GM12878 (cell line): Measurements from ENCODE around the gene FAF1. TPM values are rescaled to one million over a fixed set of nuclear protein-coding genes. Genes with fewer than 3 reads are reported as not detected.

Experiments used
- ATAC-seq: fragments of 200-7000 bp; cut with Tn5 transposase; 3 replicates; pipeline ENCODE4 v1.9.1; 2020; ENCODE audit warnings: mild to moderate bottlenecking, moderate library complexity
- BruUV-seq: library from RNA; stranded (reverse); fragments of 400-500 nt; replicated peaks from 2 replicates; lab custom pipeline; 2021; lab: Mats Ljungman, UMichigan
- CTCF ChIA-PET: fragments of 300-600 bp; sonication (Branson Sonifier 250); formaldehyde crosslinking; extraction: SDS; loops from one replicate; lab custom pipeline; 2021; ENCODE audit warnings: inconsistent platforms; lab: Yijun Ruan, JAX
- POLR2A ChIA-PET: fragments of 350-600 bp; formaldehyde crosslinking; extraction: SDS; loops from one replicate; lab custom pipeline; 2021; ENCODE audit warnings: inconsistent platforms; lab: Charles Lee
- RAD21 ChIA-PET: fragments of 300-600 bp; sonication (Branson Sonifier 250); formaldehyde crosslinking; loops from one replicate; lab custom pipeline; 2023; ENCODE audit warnings: antibody characterized with exemption; ENCODE audit not compliant: unreplicated experiment; lab: Charles Lee
- SMC1A ChIA-PET: fragments of 300-600 bp; sonication (Branson Sonifier 250); formaldehyde crosslinking; loops from one replicate; lab custom pipeline; 2023; ENCODE audit not compliant: unreplicated experiment, uncharacterized antibody; lab: Charles Lee
- DNase-seq: peaks from one replicate; pipeline ENCODE4 v3.0.0-alpha.2; 2011; ENCODE audit warnings: low read depth, low spot score
- FAIRE-seq: peaks from 3 replicates; lab custom pipeline; 2011; peaks lifted over from hg19 to GRCh38; lab: Jason Lieb, UNC
- H2AFZ ChIP-seq: 2 replicates; pipeline ENCODE4 v1.6.0; 2011; ENCODE audit warnings: low read depth, low read length, control low read depth; ENCODE audit not compliant: control insufficient read depth
- H3K27ac ChIP-seq: 2 replicates; pipeline ENCODE4 v1.5.1; 2011; ENCODE audit warnings: control low read depth; ENCODE audit not compliant: control insufficient read depth, insufficient read depth
- H3K27me3 ChIP-seq, 2 experiments: replicated peaks in 1 of 2; 2 replicates each; pipeline versions ENCODE4 v1.6.0 to v1.6.1; 2011; ENCODE audit warnings: low read length in 1 of 2; ENCODE audit not compliant: control insufficient read depth in 2 of 2, insufficient read depth in 2 of 2
- H3K36me3 ChIP-seq, 2 experiments: 2 replicates each; pipeline ENCODE4 v1.5.1; 2011; ENCODE audit warnings: low read length in 1 of 2; ENCODE audit not compliant: control insufficient read depth in 2 of 2, insufficient read depth in 2 of 2
- H3K4me1 ChIP-seq: 2 replicates; pipeline ENCODE4 v1.6.1; 2011; ENCODE audit warnings: mild to moderate bottlenecking, low read length, moderate library complexity, mixed read lengths; ENCODE audit not compliant: control insufficient read depth, insufficient read depth
- H3K4me2 ChIP-seq: 2 replicates; pipeline ENCODE4 v1.6.0; 2011; ENCODE audit warnings: control low read depth; ENCODE audit not compliant: control insufficient read depth, insufficient read depth
- H3K4me3 ChIP-seq: fragments of 200-600 bp; sonication (generic); 2 replicates; pipeline ENCODE4 v1.5.1; 2016
- H3K79me2 ChIP-seq: 2 replicates; pipeline ENCODE4 v1.6.0; 2011; ENCODE audit warnings: low read length; ENCODE audit not compliant: control insufficient read depth, insufficient read depth
- H3K9ac ChIP-seq: 2 replicates; pipeline ENCODE4 v1.8.0; 2011; ENCODE audit warnings: low read length, control low read depth, mixed read lengths; ENCODE audit not compliant: control insufficient read depth, insufficient read depth
- H3K9me3 ChIP-seq: replicated peaks from 3 replicates; pipeline ENCODE4 v1.5.1; 2011; ENCODE audit warnings: mild to moderate bottlenecking, low read length; ENCODE audit not compliant: control insufficient read depth, insufficient read depth
- H4K20me1 ChIP-seq: 2 replicates; pipeline ENCODE4 v1.6.0; 2011; ENCODE audit not compliant: control insufficient read depth, insufficient read depth
- CREM ChIP-seq: IDR thresholded peaks from 2 replicates; pipeline ENCODE4 v1.6.1; 2014; ENCODE audit warnings: antibody characterized with exemption, low read depth
- EED ChIP-seq: sonication (generic); IDR thresholded peaks from 2 replicates; pipeline ENCODE4 v1.6.1; 2016; ENCODE audit warnings: antibody characterized with exemption, low read depth
- ESRRA ChIP-seq: IDR thresholded peaks from 2 replicates; pipeline ENCODE4 v1.6.1; 2012; ENCODE audit warnings: mild to moderate bottlenecking, low read length, improper control_type of control experiment
- GATAD2B ChIP-seq: fragments of 450-650 bp; conservative IDR thresholded peaks from 2 replicates; pipeline ENCODE4 v1.6.1; 2017; ENCODE audit warnings: low read depth, mild to moderate bottlenecking, moderate library complexity
- MAX ChIP-seq: IDR thresholded peaks from 2 replicates; pipeline ENCODE4 v1.6.1; 2012; ENCODE audit warnings: low read depth, low read length, improper control_type of control experiment
- MEF2B ChIP-seq: fragments of 450-650 bp; IDR thresholded peaks from 2 replicates; pipeline ENCODE4 v1.6.1; 2018; ENCODE audit warnings: mild to moderate bottlenecking, moderate library complexity; ENCODE audit not compliant: partially characterized antibody, poor library complexity, severe bottlenecking
- MTA3 ChIP-seq: IDR thresholded peaks from 2 replicates; pipeline ENCODE4 v1.6.1; 2012; ENCODE audit warnings: low read length, inconsistent platforms, borderline replicate concordance
- RCOR1 ChIP-seq: conservative IDR thresholded peaks from 2 replicates; pipeline ENCODE4 v1.6.1; 2012; ENCODE audit warnings: low read depth, low read length, improper control_type of control experiment
- SMC3 ChIP-seq: IDR thresholded peaks from 2 replicates; pipeline ENCODE4 v1.6.1; 2011; ENCODE audit warnings: low read length, improper control_type of control experiment, borderline replicate concordance
- TBL1XR1 ChIP-seq: IDR thresholded peaks from 2 replicates; pipeline ENCODE4 v1.6.1; 2012; ENCODE audit warnings: low read depth, low read length, improper control_type of control experiment
- TCF3 ChIP-seq: IDR thresholded peaks from 2 replicates; pipeline ENCODE4 v1.6.1; 2012; ENCODE audit warnings: low read depth, mild to moderate bottlenecking, low read length, borderline replicate concordance; ENCODE audit not compliant: insufficient read depth
- TCF7 ChIP-seq: IDR thresholded peaks from 2 replicates; pipeline ENCODE4 v1.6.1; 2014; ENCODE audit warnings: antibody characterized with exemption, borderline replicate concordance
- ZBTB11 ChIP-seq: fragments of 450-650 bp; formaldehyde crosslinking; IDR thresholded peaks from 2 replicates; pipeline ENCODE4 v1.5.0; 2022; ENCODE audit warnings: mild to moderate bottlenecking, missing genetic modification characterization
- WGBS: methylation state at CpG from one replicate; pipeline ENCODE4 v1.1.6; 2016; ENCODE audit warnings: low lambda C conversion rate; ENCODE audit not compliant: insufficient replicate concordance, insufficient coverage; ENCODE audit errors: missing lambda C conversion rate; 5-methylcytosine and 5-hydroxymethylcytosine counted together
- in situ Hi-C: fragments of 300-500 bp; cut with MboI; formaldehyde crosslinking; loops from 9 replicates; pipeline ENCODE4 v1.14.3; 2018; ENCODE audit warnings: mixed read lengths
- intact Hi-C: fragments of 100-400 bp; cut with micrococcal nuclease; formaldehyde crosslinking; loops from one replicate; pipeline ENCODE4 v1.14.2; 2022; ENCODE audit not compliant: unreplicated experiment
- polyA plus RNA-seq, 11 experiments: library from polyadenylated mRNA; depleted of rRNA in 4 of 11; unstranded in 6 of 11; stranded (reverse) in 5 of 11; fragments of >200 nt; fragmentation: Nextera tagmentation in 4 of 11; fragmentation: Illumina TruSeq in 1 of 11; extraction: Ambion mirVana in 4 of 11; extraction: Trizol in 1 of 11; gene quantifications; 1 replicate in 1 of 11; 2 replicates in 10 of 11; pipeline versions ENCODE4 v1.2.1 to v1.2.3, GENCODE V29; 2011 to 2016; ENCODE audit warnings: inconsistent platforms in 2 of 11, missing spikeins in 2 of 11, low read depth in 1 of 11
- total RNA-seq, 4 experiments: library from RNA; depleted of rRNA in 3 of 4; stranded (reverse); fragments of >200 nt in 3 of 4; fragmentation: Illumina TruSeq in 1 of 4; extraction: Trizol in 1 of 4; gene quantifications; 2 replicates each; pipeline versions ENCODE4 v1.2.1 to v1.2.3, GENCODE V29; 2013 to 2021
- TF ChIP-seq, protein P1 (sequence below): IDR thresholded peaks from 2 replicates; pipeline ENCODE4 v1.6.1; 2012; ENCODE audit warnings: low read depth, low read length, improper control_type of control experiment
- TF ChIP-seq, protein P2 (sequence below): fragments of 450-650 bp; IDR thresholded peaks from 2 replicates; pipeline ENCODE4 v1.6.1; 2017; ENCODE audit warnings: mild to moderate bottlenecking, moderate library complexity

The FAF1 gene
- total and polyA plus RNA-seq, 10 of the 15 experiments (the other 5 are each of a cell fraction or from before 2014, with no cell fraction given) = 8.6 to 54.5 (median 23.7) TPM

DNA sequence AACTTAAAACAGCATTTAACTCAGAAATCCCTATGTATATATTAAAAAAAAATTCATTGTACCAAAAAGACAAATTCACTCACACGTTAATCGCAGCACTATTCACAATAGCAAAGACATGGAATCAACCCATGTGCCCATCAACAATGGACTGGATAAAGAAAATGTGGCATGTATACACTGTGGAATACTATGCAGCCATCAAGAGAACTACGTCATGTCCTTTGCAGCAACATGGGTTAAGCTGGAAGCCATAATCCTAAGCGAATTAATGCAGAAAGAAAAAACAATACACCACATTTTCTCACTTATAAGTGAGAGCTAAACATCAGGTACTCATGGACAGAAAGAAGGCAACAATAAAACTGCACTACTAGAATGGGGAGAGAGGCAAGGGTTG is 99.4 kb downstream of the FAF1 start:
- RAD21 ChIA-PET = no interaction called here
- no peak overlapping the region for H3K4me3 ChIP-seq
- peaks cover 6% of the 10 kb centered on the region; the same call in 2 of the 3 replicates for H3K9me3 ChIP-seq
- no peaks in the 10 kb centered on the region; a peak in 1 of 4 replicates for H3K36me3 ChIP-seq
- no TSS peak for BruUV-seq
- intact Hi-C loops (no loop called here), in situ Hi-C loops (no loop called here)
- no peaks in the 10 kb centered on the region for H3K4me1 ChIP-seq
- DNase-seq = no peak
- no peak overlapping the region for H3K4me2 ChIP-seq
- TF ChIP-seq MAX = no peak
- TF ChIP-seq, protein P1, sequence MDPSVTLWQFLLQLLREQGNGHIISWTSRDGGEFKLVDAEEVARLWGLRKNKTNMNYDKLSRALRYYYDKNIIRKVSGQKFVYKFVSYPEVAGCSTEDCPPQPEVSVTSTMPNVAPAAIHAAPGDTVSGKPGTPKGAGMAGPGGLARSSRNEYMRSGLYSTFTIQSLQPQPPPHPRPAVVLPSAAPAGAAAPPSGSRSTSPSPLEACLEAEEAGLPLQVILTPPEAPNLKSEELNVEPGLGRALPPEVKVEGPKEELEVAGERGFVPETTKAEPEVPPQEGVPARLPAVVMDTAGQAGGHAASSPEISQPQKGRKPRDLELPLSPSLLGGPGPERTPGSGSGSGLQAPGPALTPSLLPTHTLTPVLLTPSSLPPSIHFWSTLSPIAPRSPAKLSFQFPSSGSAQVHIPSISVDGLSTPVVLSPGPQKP = no peak
- TF ChIP-seq MTA3 = no peak
- no peak for TF ChIP-seq TCF3
- TF ChIP-seq MEF2B = no peak
- no peak for TF ChIP-seq CREM
- no peak for TF ChIP-seq RCOR1
- TF ChIP-seq, protein P2, sequence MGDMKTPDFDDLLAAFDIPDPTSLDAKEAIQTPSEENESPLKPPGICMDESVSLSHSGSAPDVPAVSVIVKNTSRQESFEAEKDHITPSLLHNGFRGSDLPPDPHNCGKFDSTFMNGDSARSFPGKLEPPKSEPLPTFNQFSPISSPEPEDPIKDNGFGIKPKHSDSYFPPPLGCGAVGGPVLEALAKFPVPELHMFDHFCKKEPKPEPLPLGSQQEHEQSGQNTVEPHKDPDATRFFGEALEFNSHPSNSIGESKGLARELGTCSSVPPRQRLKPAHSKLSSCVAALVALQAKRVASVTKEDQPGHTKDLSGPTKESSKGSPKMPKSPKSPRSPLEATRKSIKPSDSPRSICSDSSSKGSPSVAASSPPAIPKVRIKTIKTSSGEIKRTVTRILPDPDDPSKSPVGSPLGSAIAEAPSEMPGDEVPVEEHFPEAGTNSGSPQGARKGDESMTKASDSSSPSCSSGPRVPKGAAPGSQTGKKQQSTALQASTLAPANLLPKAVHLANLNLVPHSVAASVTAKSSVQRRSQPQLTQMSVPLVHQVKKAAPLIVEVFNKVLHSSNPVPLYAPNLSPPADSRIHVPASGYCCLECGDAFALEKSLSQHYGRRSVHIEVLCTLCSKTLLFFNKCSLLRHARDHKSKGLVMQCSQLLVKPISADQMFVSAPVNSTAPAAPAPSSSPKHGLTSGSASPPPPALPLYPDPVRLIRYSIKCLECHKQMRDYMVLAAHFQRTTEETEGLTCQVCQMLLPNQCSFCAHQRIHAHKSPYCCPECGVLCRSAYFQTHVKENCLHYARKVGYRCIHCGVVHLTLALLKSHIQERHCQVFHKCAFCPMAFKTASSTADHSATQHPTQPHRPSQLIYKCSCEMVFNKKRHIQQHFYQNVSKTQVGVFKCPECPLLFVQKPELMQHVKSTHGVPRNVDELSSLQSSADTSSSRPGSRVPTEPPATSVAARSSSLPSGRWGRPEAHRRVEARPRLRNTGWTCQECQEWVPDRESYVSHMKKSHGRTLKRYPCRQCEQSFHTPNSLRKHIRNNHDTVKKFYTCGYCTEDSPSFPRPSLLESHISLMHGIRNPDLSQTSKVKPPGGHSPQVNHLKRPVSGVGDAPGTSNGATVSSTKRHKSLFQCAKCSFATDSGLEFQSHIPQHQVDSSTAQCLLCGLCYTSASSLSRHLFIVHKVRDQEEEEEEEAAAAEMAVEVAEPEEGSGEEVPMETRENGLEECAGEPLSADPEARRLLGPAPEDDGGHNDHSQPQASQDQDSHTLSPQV = no peak
- no peak for TF ChIP-seq ESRRA
- no peak for TF ChIP-seq GATAD2B
- TF ChIP-seq TBL1XR1 = no peak
- TF ChIP-seq ZBTB11 = no peak
- TF ChIP-seq EED = no peak
- TF ChIP-seq TCF7 = no peak
- no peak for TF ChIP-seq SMC3
- H3K27ac ChIP-seq = no peak overlapping the region
- POLR2A ChIA-PET = no interaction called here
- SMC1A ChIA-PET = interaction anchor here (1.5 kb wide), 1 partner anchor 328 kb away, joined by 4 read pairs; no protein-coding TSS in a partner anchor
- no peak overlapping the region for H3K9ac ChIP-seq
- CTCF ChIA-PET = interaction anchor here (6.8 kb wide), 1 partner anchor 11 kb away, joined by 47 read pairs; no protein-coding TSS in a partner anchor
- no peaks in the 10 kb centered on the region for H4K20me1 ChIP-seq
- FAIRE-seq = no peak
- no peaks in the 10 kb centered on the region for H3K27me3 ChIP-seq
- peaks cover 15% of the 10 kb centered on the region for H3K79me2 ChIP-seq
- 98% methylated on average over 4 of the region's 4 CpGs for WGBS
- ATAC-seq = no peak
- H2AFZ ChIP-seq = no peak overlapping the region
